HG03520 (cell line): ENCODE measurements around the gene SOHLH2.

Experiments used
- ATAC-seq: cut with Tn5 transposase; IDR thresholded peaks from one replicate; pipeline ENCODE4 v1.9.1; 2021; ENCODE audit warnings: mild to moderate bottlenecking, moderate library complexity; ENCODE audit not compliant: unreplicated experiment

The SOHLH2 gene

DNA sequence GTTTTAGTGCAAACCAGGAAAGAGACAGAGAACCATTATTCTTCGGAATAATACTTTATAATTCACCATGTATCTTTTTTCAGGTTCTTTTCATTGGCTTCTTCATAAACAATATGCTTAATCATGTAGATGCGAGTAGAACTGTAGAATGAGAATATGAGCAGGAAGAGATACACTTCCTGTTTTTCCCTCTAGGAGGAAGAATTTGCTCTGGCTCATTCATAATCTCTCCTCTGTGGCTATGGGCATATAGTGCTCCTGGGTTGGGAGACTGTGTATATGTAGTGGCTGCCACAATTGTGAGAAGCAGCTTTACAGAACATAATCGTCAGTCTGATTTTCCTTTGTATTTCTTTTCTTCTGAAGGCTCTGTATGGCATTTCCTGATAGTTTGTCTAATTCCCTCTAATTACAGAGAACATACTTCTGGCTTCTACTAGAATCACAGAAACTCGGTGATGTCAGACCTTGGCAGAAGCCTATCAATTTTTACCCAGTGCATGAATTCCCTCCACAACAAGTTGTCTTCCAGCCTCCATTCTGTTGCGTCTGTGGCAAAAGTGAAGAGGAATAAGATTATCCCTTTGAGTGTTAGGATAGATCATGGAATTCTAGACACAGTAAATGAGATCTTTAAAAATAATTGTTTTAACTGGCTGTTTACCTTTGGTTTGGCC is 80.3 kb downstream of the SOHLH2 start:
- no peak for ATAC-seq

DNA sequence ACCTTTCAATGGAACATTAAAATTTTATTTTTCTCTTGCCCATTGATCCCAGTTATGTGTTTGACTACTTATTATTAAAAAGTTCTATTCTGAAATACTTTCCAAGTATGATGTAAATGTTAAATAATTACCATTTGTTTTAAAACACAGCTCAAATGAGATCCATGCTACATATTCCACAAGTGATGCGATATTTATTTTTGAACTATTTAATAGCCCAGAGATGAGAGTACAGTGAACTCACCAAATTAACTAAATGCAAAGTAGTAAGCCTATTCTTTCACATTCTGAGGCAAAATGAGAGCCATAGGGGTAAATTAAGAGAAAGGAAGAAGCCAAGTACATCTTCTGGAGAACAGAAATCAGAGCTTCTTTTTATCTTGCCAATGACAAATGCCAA is 82.0 kb downstream of the SOHLH2 start:
- no peak for ATAC-seq

DNA sequence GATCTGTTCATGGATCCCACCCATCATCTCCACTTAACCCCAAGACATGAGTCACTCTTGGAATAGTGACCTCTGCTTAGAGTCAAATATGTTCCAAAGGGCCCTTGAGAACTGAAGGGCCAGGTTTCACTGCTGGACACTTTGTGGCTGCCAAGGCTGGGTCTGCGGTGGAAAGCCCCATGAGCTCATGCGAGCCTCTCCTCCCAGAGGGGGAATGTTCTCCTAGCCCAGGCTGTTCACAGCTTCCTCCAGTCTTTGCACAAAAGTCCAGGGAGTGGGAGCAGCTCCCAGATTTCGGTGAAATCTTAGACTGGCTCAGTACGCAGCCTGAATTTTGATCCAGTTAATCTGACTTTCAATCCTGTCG is 82.4 kb downstream of the SOHLH2 start:
- ATAC-seq, result no peak

DNA sequence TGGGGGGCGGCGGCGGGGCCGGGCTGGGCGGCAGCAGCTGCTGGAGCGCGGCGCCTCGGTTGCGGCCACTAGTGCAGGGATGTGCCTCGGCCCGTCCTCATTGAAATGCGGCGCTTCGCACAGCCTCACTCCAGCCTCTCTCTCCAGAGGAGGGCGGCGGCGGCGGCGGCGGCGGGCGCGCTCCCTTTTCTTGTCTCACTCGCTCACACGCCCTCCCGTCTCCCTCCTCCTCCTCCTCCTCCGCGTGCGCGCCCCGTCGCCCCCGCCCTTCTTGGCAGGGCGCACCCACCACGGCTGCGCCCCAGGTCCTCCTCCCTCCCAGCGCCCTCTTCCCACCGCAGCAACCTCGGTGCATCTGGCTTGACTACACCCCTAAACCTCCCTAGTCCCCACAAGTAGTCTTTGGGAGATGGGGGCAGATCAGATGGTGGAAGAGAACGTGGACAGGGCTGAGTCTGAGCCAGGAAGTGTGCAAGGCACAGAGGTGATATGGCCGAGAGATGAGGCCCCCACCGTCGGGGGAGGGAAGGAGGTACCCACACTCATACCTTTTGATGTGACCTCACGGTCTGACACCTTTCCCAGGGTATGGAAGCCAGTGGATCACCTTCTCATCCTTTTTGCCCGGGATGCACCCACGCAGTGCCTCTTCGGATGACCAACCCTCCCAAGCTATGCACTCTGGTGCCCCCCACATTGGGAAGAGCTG is 83.0 kb downstream of the SOHLH2 start, which contains the start of gene DCLK1:
Gene DCLK1, minus strand, starts transcription at position 161 of the 709 bp plus-strand sequence.
- ATAC-seq, result no peak

DNA sequence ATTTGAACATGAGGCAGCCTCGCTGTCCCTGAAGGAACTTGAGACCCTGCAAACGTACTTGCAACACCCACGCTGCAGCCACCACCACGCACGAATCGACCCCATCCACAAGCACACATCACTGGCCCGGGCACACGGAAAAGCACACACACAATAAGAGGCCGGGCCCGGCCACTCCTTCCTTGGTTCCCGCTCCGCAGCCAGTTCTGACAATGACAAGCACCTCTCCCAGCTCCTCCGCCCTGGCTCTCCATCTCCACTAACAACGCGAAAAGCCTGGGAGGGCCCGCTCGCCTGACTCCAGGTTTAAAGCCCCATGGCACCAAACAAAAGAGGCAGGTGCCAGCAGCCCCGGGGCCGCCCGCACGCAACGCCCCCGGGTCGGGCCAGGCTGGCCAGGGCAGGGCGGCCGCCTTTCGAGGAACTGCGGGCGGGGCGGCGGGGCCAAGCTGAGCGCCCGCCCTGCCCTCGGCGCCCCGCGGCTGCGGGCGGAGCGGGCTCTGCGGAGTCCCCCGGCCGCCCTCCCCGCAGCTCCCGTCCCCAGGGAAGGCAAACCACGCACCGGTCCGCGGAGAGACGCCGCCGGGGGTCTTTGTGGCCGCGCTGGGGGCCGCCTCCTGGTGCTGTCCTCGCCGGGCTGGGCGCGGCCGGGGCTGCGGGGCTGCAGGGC is 83.7 kb downstream of the SOHLH2 start:
- no peak for ATAC-seq

DNA sequence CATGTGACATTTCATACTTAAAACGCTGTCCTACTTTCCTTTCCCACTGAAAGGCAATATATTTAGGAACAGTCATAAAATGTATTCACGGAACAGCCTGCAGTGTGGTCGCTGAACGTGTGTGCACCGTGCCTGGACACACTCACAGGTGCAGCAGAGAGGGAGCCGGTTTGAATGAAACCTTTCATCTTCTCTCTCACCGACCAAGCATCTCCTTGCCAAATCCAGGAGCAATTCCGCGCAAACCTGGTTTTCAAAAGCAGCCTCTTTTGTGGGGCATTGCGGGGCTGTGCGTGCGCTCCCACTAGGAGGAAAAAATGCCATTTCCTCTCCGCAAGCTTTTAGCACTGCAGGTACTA is 84.2 kb downstream of the SOHLH2 start:
- no peak for ATAC-seq

DNA sequence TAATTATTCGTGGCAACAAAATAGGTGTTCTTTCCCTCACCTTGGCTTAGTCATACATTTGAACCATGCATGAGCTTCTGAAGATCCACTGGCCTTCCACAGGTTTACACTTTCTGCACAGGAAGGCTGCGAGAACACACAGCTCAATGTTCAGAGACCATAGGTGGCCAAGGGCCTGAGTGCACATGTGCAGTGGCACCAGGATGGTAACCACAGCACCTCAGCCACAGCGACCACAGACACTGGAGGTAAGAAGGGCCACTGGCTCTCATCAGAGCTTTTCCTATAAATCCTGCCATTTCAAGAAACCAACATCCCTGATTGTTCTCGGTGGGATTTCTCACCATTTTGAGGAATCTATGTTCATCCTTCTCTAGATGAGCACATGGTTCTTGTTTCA is 84.8 kb downstream of the SOHLH2 start:
- ATAC-seq, result no peak

DNA sequence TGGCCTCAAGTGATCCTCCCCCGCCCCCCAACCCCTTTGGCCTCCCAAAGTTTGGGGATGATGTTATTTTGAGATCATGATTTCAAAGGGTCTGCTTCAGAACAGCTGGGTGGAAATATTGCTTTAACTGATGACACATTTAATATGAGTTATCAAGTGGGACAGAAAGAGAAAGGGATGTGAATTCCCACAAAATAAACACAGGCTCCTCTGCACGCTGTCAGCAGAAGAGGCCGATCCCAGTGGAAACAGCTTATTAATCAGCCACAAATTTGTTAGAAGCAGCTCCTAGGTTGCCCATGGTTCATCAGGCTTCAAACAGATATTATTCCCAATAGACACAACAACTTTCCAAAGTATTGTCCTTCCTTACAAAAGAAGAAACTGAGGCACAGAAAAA is 87.9 kb downstream of the SOHLH2 start:
- ATAC-seq, result no peak

DNA sequence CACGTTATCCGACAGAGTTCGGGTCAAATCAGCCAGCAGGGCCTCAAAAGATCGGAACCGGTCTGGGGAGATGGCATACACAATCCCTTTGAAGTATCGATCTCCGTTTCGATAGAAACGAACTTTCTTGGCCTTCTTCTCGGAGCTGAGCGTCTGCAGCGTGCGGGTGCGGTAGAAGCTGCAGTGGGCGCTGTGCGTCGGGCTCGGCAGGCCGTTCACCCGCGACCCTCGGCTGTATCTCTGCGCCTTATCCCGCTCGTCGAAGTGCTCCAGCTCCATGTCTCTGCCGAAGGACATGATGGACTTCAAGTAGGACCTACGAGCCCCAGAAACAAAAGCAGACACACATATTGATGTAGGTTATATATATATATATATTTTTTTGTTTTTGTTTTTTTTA is 88.5 kb downstream of the SOHLH2 start:
- no peak for ATAC-seq

DNA sequence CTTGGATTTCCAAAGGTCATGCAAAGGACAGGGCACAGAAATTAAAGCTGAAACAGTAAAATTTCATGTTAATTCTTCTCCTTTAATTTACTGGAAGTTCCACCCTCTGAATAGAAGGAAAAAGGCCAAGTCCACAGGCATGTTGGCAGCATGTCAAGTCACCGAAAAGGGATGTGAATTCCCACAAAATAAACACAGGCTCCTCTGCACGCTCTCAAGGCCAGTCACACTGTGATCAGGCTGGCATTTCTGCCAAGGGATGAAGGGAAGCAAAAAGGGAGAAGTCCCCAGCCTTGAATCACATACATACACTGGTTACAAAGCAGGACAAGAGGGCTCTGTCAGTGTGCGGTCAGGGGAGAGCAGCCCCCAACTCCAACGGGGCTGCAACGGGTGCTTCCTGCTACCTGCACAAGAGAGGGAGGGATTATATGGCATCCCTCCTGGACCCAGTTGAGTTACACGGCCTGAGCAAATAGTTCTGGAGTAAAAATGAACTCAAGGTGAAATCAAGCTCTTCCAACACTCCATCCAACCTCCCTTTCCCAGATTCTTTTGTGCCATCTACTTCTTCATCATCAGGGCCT is 90.0 kb downstream of the SOHLH2 start:
- no peak for ATAC-seq
